Stomach (tissue), 9 donors: ENCODE measurements around the gene TWF2. TPM values are rescaled to one million over a fixed set of nuclear protein-coding genes. Genes with fewer than 3 reads are reported as not detected.

ENCODE experiments used
- DNase-seq, 2 donors: peaks; one replicate each; pipeline versions ENCODE4 v3.0.0 to v3.0.0-alpha.2; 2013 to 2019
- H3K27ac ChIP-seq, 5 donors: fragments of 200-600 bp in 4 of 5; sonication (generic) in 4 of 5; one replicate each; pipeline ENCODE4 v1.5.1; 2013 to 2019; ENCODE audit warnings: mild to moderate bottlenecking in 1 of 5, moderate library complexity in 1 of 5
- H3K27me3 ChIP-seq, 3 donors: fragments of 200-600 bp; sonication (generic); one replicate each; pipeline ENCODE4 v1.5.1; 2017 to 2019; ENCODE audit warnings: mixed run types in 1 of 3
- H3K36me3 ChIP-seq, 4 donors: fragments of 200-600 bp; sonication (generic); 1 replicate in 3 of 4; 2 replicates in 1 of 4; pipeline ENCODE4 v1.5.1; 2016 to 2019
- H3K4me1 ChIP-seq, 4 donors: fragments of 200-600 bp; sonication (generic); one replicate each; pipeline ENCODE4 v1.5.1; 2016 to 2019
- H3K4me3 ChIP-seq, 4 donors: fragments of 200-600 bp; sonication (generic) in 3 of 4; one replicate each; pipeline ENCODE4 v1.5.1; 2016 to 2019; ENCODE audit warnings: mild to moderate bottlenecking in 1 of 4
- H3K9me3 ChIP-seq, 4 donors: fragments of 200-600 bp; sonication (generic); one replicate each; pipeline ENCODE4 v1.5.1; 2016 to 2019
- EP300 ChIP-seq: sonication (generic); formaldehyde crosslinking; IDR thresholded peaks from one replicate; pipeline ENCODE4 v1.6.1; 2017; ENCODE audit warnings: antibody characterized with exemption
- POLR2A ChIP-seq, 4 donors: fragments of 450-650 bp; IDR thresholded peaks; one replicate each; pipeline ENCODE4 v1.6.1; 2016; ENCODE audit warnings: antibody characterized with exemption in 4 of 4, control low read depth in 2 of 4, mild to moderate bottlenecking in 1 of 4, moderate library complexity in 1 of 4
- POLR2AphosphoS5 ChIP-seq, 3 donors: sonication (generic); formaldehyde crosslinking; IDR thresholded peaks; one replicate each; pipeline ENCODE4 v1.6.1; 2016; ENCODE audit warnings: antibody characterized with exemption in 3 of 3
- WGBS, 5 donors: extraction: QIAGEN DNeasy Blood & Tissue Kit in 3 of 5; methylation state at CpG; one replicate each; pipeline versions ENCODE4 v1.1.5 to v1.1.7; 2013 to 2018; 5-methylcytosine and 5-hydroxymethylcytosine counted together
- intact Hi-C: fragments of 100-400 bp; cut with DNase I; formaldehyde crosslinking; loops from one replicate; pipeline ENCODE4 v1.15.1; 2023; ENCODE audit warnings: low total_unique reads
- polyA plus RNA-seq, 3 donors: library from polyadenylated mRNA; stranded (reverse); fragments of 200-250 nt; gene quantifications; one replicate each; pipeline ENCODE4 v1.2.3, GENCODE V29; 2013
- total RNA-seq, 5 donors: library from RNA; depleted of rRNA; stranded (reverse); fragments of >200 nt; gene quantifications; one replicate each; pipeline versions ENCODE4 v1.1.0 to v1.2.3, GENCODE V29; 2014 to 2016
- TF ChIP-seq, protein P1 (sequence below), 7 experiments: fragments of 450-650 bp in 4 of 7; fragments of 200-600 bp in 3 of 7; sonication (generic) in 3 of 7; IDR thresholded peaks; one replicate each; pipeline ENCODE4 v1.5.1; 2016 to 2019; ENCODE audit warnings: antibody characterized with exemption in 7 of 7, control low read depth in 2 of 7, mild to moderate bottlenecking in 1 of 7
- donor health status: healthy with polysubstance abuse.
- donor health status: Bipolar disorder and iron deficiency.
- donor health status: healthy.

The TWF2 gene
- total and polyA plus RNA-seq, 8 donors = 18.7 to 237 (median 40.0) TPM

- peaks cover 74 to 100% (median 98%) of the 10 kb centered on the region in 4 donors for H3K36me3 ChIP-seq
- H3K9me3 ChIP-seq = no peaks in the 10 kb centered on the region
- peaks cover 3 to 74% (median 33%) of the 10 kb centered on the region in 4 donors for H3K4me1 ChIP-seq
- peak in 1 of 2 donors; percentile 57 for DNase-seq
- H3K4me3 ChIP-seq = no peak overlapping the region
- no peak overlapping the region for H3K27ac ChIP-seq
- WGBS, 5 donors = 74 to 91% (median 85%) methylated on average over 6 of the region's 6 CpGs
- no peaks in the 10 kb centered on the region for H3K27me3 ChIP-seq
- intact Hi-C loops = no loop called here
- TF ChIP-seq POLR2A (IDR thresholded peaks at IDR 0.05) (no peak), POLR2AphosphoS5 (IDR thresholded peaks at IDR 0.05) (no peak), EP300 (no peak)
- TF ChIP-seq, protein P1, sequence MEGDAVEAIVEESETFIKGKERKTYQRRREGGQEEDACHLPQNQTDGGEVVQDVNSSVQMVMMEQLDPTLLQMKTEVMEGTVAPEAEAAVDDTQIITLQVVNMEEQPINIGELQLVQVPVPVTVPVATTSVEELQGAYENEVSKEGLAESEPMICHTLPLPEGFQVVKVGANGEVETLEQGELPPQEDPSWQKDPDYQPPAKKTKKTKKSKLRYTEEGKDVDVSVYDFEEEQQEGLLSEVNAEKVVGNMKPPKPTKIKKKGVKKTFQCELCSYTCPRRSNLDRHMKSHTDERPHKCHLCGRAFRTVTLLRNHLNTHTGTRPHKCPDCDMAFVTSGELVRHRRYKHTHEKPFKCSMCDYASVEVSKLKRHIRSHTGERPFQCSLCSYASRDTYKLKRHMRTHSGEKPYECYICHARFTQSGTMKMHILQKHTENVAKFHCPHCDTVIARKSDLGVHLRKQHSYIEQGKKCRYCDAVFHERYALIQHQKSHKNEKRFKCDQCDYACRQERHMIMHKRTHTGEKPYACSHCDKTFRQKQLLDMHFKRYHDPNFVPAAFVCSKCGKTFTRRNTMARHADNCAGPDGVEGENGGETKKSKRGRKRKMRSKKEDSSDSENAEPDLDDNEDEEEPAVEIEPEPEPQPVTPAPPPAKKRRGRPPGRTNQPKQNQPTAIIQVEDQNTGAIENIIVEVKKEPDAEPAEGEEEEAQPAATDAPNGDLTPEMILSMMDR (IDR thresholded peaks at IDR 0.05) = no peak
Measured at GRCh38 chr3:52265387-52265786, 26.4 kb upstream of the TWF2 start.

GRCh38 chr3:52262447-52262846, 23.5 kb upstream of the TWF2 start:
- TF ChIP-seq, protein P1 (IDR thresholded peaks at IDR 0.05) = no peak
- TF ChIP-seq POLR2A (IDR thresholded peaks at IDR 0.05) (no peak), POLR2AphosphoS5 (IDR thresholded peaks at IDR 0.05) (no peak), EP300 (no peak)

DNA sequence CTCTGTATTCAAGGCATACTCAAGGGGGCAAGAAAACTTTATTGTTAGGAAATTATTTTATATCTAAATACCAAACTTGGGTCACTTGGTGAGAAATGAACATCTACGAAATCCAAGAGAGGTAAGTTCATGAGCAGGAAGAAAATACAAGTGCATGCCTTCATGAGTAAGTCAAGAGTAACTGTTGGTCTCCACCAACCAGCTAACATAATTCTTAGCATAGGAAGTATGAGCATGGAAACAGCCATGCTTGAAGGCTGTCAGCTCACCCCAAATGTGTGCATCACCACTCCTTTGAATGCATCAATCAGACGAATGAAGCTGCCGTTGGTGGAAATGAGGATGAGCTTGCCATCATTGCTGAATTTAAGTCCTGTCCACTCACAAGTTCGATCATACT, 20.5 kb upstream of the TWF2 start:
- no peak overlapping the region for H3K27ac ChIP-seq
- no peak for DNase-seq

More at GRCh38 chr3:52262447-52262846, 23.5 kb upstream of the TWF2 start:
- DNase-seq = no peak
- H3K36me3 ChIP-seq = peaks cover 86 to 100% (median 99%) of the 10 kb centered on the region in 4 donors
- intact Hi-C loops = no loop called here
- peaks cover 0 to 58% (median 23%) of the 10 kb centered on the region in 4 donors for H3K4me1 ChIP-seq
- no peak overlapping the region for H3K27ac ChIP-seq
- no peaks in the 10 kb centered on the region for H3K27me3 ChIP-seq
- H3K4me3 ChIP-seq = no peak overlapping the region
- no peaks in the 10 kb centered on the region for H3K9me3 ChIP-seq

GRCh38 chr3:52259035-52259434, 20.1 kb upstream of the TWF2 start:
- no peaks in the 10 kb centered on the region for H3K27me3 ChIP-seq
- no peak overlapping the region for H3K4me3 ChIP-seq
- peaks cover under 1 to 44% (median 21%) of the 10 kb centered on the region in 4 donors for H3K4me1 ChIP-seq
- WGBS, 5 donors = 60 to 86% (median 76%) methylated on average over 1 of the region's 1 CpG
- no peak overlapping the region for H3K27ac ChIP-seq
- H3K36me3 ChIP-seq = peaks cover 86 to 100% (median 100%) of the 10 kb centered on the region in 4 donors
- DNase-seq = no peak
- TF ChIP-seq, protein P1 (IDR thresholded peaks at IDR 0.05) = no peak
- TF ChIP-seq POLR2AphosphoS5 (IDR thresholded peaks at IDR 0.05) (no peak), POLR2A (IDR thresholded peaks at IDR 0.05) (no peak), EP300 (no peak)
- no peaks in the 10 kb centered on the region for H3K9me3 ChIP-seq
- intact Hi-C loops = no loop called here

More for the DNA sequence above, 20.5 kb upstream of the TWF2 start:
- WGBS, 5 donors = 83 to 90% (median 88%) methylated on average over 4 of the region's 4 CpGs
- intact Hi-C loops = no loop called here
- Histone ChIP-seq H3K27me3 (no peaks in the 10 kb centered on the region), H3K4me3 (no peak overlapping the region), H3K4me1 (peaks cover 0 to 44% (median 23%) of the 10 kb centered on the region in 4 donors), H3K9me3 (no peaks in the 10 kb centered on the region), H3K36me3 (peaks cover 86 to 100% (median 100%) of the 10 kb centered on the region in 4 donors)
- TF ChIP-seq EP300 = no peak
- TF ChIP-seq POLR2A (IDR thresholded peaks at IDR 0.05) = no peak
- TF ChIP-seq POLR2AphosphoS5 (IDR thresholded peaks at IDR 0.05) = no peak
- TF ChIP-seq, protein P1 (IDR thresholded peaks at IDR 0.05) = no peak
